ENCODE measurements around the gene MIPOL1.

MIPOL1 gene

GRCh38 chr14:37210448-37210847 lies 12.7 kb downstream of the MIPOL1 start:
- TF ChIP-seq GATA3 (IDR thresholded peaks at IDR 0.05; ENCODE audit: low read depth, low read length) = no peak
- no peak for TF ChIP-seq GATA2 (IDR thresholded peaks at IDR 0.05; ENCODE audit: low read depth, low read length)

DNA sequence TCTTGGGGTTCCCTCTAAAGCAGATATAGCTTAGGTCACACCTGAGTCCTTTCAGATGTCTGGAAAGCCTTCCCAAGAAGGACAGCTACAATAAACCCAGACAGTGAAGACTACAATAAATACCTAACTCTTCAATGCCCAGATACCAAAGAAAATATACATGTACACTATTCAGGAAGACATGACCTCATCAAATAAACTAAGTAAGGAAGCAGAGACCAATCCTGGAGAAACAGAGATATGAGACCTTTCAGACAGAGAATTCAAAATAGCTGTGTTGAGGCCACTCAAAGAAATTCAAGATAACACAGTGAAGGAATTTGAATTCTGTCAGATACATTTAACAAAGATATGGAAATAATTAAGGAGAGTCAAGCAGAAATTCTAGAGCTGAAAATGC lies 15.3 kb downstream of the MIPOL1 start:
- TF ChIP-seq GATA2 (IDR thresholded peaks at IDR 0.05; ENCODE audit: low read depth, low read length) = no peak
- no peak for TF ChIP-seq GATA3 (IDR thresholded peaks at IDR 0.05; ENCODE audit: low read depth, low read length)

DNA sequence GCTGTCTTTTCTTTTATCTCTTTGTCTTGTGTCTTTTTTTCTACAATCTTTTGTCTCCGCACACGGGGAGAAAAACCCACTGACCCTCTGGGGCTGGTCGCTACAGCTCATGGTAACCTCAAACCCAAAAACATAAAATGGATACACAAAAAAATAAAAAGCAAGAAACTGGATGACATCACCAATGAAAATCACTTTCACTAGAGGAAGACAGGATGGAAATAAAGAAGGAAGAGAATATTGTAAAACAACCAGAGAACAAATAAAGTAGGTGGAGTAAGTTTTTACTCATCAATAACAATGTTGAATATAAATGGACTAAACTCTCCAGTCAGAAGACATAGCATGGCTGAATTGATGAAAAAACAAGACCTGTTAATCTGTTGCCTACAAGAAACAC lies 17.6 kb downstream of the MIPOL1 start:
- TF ChIP-seq GATA3 (IDR thresholded peaks at IDR 0.05; ENCODE audit: low read depth, low read length) (no peak), GATA2 (IDR thresholded peaks at IDR 0.05; ENCODE audit: low read depth, low read length) (no peak)

GRCh38 chr14:37221073-37221472 lies 23.3 kb downstream of the MIPOL1 start:
- no peak for TF ChIP-seq GATA2 (IDR thresholded peaks at IDR 0.05; ENCODE audit: low read depth, low read length)
- TF ChIP-seq GATA3 (IDR thresholded peaks at IDR 0.05; ENCODE audit: low read depth, low read length) = no peak

- TF ChIP-seq GATA3 (IDR thresholded peaks at IDR 0.05; ENCODE audit: low read depth, low read length) = no peak
- no peak for TF ChIP-seq GATA2 (IDR thresholded peaks at IDR 0.05; ENCODE audit: low read depth, low read length)
These were observed 26.3 kb downstream of the MIPOL1 start for GRCh38 chr14:37223947-37224474.

- TF ChIP-seq GATA2 (IDR thresholded peaks at IDR 0.05; ENCODE audit: low read depth, low read length) = no peak
- no peak for TF ChIP-seq GATA3 (IDR thresholded peaks at IDR 0.05; ENCODE audit: low read depth, low read length)
These were observed 32.9 kb downstream of the MIPOL1 start for GRCh38 chr14:37230551-37231194.

GRCh38 chr14:37232907-37233481 lies 35.3 kb downstream of the MIPOL1 start:
- no peak for TF ChIP-seq GATA3 (IDR thresholded peaks at IDR 0.05; ENCODE audit: low read depth, low read length)
- TF ChIP-seq GATA2 (IDR thresholded peaks at IDR 0.05; ENCODE audit: low read depth, low read length) = no peak

DNA sequence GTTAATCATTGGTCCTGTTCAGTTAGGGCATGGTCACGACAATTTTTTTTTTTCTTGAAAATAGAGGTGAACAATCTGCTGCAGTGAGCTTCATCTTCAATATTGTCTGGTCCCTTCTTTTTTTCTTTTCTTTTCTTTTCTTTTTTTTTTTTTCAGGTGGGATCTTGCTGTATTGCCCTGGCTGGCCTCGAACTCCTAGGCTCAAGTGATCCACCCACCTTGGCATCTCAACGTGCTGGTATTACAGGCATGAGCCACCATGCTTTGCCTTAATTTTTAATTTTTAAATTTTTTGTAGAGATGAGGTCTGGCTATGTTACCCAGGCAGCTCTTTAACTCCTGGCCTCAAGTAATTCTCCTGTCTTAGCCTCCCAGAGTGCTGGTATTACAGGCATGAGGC lies 36.5 kb downstream of the MIPOL1 start:
- TF ChIP-seq GATA2 (IDR thresholded peaks at IDR 0.05; ENCODE audit: low read depth, low read length) = no peak
- TF ChIP-seq GATA3 (IDR thresholded peaks at IDR 0.05; ENCODE audit: low read depth, low read length) = no peak

DNA sequence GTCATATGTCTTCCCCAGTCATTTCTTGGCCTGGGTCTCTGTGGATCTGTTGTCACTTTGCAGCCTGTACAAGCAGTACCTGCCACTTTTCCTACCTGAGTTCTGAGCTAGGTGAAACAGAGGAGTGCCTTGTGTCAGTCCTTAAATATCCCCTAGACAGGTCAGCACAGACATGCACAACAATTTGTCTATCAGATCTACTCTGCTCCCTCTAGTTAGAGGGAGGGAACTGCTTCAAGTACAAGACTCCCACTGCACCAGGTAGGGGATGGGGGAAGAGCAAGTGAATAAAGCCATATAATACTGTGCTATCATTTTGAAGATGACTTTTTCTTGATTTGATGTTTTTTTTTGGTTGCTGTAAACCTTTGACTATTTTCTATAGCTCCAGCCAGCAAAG lies 39.4 kb downstream of the MIPOL1 start:
- TF ChIP-seq GATA3 (IDR thresholded peaks at IDR 0.05; ENCODE audit: low read depth, low read length) = no peak
- TF ChIP-seq GATA2 (IDR thresholded peaks at IDR 0.05; ENCODE audit: low read depth, low read length) = no peak

DNA sequence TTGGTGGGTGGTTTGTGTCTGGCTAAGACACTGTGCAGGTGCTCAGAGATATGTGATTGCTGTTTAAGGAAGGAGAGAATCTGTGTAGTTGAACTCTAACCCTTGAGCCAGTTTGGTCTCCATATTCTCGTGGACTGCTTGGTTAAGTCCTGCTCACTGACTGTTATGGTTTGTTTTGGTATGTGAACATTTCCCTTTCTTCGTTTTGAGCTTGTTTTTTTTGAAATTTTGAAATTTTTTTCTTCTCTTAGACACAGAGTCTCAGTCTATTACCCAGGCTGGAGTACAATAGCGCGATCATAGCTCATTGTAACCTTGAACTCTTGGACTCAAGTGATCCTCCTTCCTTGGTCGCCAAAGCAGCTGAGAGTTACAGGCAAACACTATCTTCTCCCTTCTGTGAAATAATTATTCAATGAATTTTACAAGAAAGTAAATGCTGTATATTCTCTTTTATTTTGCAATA lies 40.0 kb downstream of the MIPOL1 start:
- TF ChIP-seq GATA3 (IDR thresholded peaks at IDR 0.05; ENCODE audit: low read depth, low read length) (no peak), GATA2 (IDR thresholded peaks at IDR 0.05; ENCODE audit: low read depth, low read length) (no peak)

- TF ChIP-seq GATA3 (IDR thresholded peaks at IDR 0.05; ENCODE audit: low read depth, low read length) (no peak), GATA2 (IDR thresholded peaks at IDR 0.05; ENCODE audit: low read depth, low read length) (no peak)
These were observed 43.5 kb downstream of the MIPOL1 start for GRCh38 chr14:37241198-37241597.

DNA sequence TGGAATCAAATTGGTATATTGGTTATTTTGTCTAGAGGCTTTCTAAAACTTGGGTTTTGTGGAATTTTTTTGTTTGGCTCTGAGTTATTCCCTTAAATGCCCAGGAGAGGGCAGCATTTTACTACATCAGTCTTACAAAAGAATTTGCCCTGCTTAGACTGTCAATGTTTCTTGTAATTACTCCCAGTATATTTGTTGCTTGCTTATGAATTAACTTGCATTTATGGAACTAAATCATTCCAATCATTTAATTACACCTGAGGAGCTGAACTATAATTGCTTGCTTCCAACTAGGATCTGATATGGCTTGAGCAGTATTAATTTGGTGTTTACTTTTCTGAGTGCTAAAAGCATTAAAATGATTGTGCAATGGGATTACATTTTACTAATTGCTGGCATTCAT lies 48.7 kb downstream of the MIPOL1 start:
- TF ChIP-seq GATA3 (IDR thresholded peaks at IDR 0.05; ENCODE audit: low read depth, low read length) = no peak
- TF ChIP-seq GATA2 (IDR thresholded peaks at IDR 0.05; ENCODE audit: low read depth, low read length) = no peak

DNA sequence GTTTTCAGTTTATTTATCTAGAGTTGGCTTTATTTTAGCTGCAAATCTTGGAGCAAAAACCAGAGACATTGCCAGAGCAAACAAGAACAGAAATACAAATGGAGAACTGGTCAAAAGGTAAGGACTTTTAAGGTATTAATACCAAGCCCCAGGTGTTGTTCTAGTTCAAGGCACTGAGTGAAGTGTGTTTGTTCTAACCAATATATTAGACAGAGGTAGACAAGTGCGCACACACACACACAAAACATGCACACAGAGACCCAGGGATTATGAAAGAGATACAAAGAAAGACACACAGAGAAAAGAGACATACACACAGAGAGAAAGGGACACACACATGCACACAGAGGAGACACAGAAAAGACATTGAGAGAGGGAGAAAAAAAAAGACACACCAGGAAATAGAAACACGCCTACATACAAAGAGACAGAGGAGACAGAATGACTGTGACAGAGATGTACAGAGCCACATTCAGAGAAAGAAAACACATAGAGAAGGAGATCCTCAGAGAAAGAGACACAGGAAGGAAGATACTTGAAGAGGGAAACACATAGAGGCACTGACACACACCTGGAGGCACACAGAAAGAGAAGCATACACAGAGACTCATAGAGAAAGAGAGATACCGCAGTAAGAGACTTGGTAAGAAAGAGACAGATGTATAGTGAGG lies 50.2 kb downstream of the MIPOL1 start:
- TF ChIP-seq GATA3 (IDR thresholded peaks at IDR 0.05; ENCODE audit: low read depth, low read length) (no peak), GATA2 (IDR thresholded peaks at IDR 0.05; ENCODE audit: low read depth, low read length) (no peak)

- TF ChIP-seq GATA2 (IDR thresholded peaks at IDR 0.05; ENCODE audit: low read depth, low read length) (no peak), GATA3 (IDR thresholded peaks at IDR 0.05; ENCODE audit: low read depth, low read length) (no peak)
These were observed 54.0 kb downstream of the MIPOL1 start for GRCh38 chr14:37251775-37252174.

DNA sequence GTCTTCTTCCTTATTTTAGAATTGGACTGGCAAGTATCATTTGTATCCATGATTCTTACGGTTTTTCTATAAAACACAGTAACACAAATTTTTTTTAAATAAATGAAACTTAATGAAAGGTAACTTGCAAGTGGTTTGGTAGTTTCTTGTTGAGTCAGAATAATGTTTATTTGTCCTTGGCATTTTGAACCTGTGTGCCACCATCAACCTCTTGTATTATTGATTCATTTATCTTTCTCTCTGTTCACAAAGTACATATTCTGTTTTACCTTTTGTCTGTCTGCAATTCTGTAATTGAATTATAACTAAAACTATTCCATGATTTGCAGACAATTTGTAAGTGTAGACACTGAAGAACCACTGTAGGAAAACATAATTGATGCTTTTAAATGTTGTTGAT lies 54.7 kb downstream of the MIPOL1 start:
- TF ChIP-seq GATA3 (IDR thresholded peaks at IDR 0.05; ENCODE audit: low read depth, low read length) (no peak), GATA2 (IDR thresholded peaks at IDR 0.05; ENCODE audit: low read depth, low read length) (no peak)
